ENCODE results near the gene ENTPD8. TPM values are rescaled to one million over a fixed set of nuclear protein-coding genes. Genes with fewer than 3 reads are reported as not detected.

The ENTPD8 gene
- total RNA-seq, 1 experiment from 2014 or later, result 5.4 TPM

GRCh38 chr9:137478962-137479861 is 38.1 kb upstream of the ENTPD8 start:
- H4K20me1 ChIP-seq (ENCODE audit: insufficient read depth), result no peaks in the 10 kb centered on the region
- H3K79me2 ChIP-seq (ENCODE audit: low read depth), result no peaks in the 10 kb centered on the region
- peaks cover 17% of the 10 kb centered on the region for H3K4me1 ChIP-seq (replicated peaks; ENCODE audit: insufficient read depth)
- H3K4me3 ChIP-seq, result no peak overlapping the region
- H2AFZ ChIP-seq, result no peak overlapping the region
- no peaks in the 10 kb centered on the region for H3K9me2 ChIP-seq (ENCODE audit: insufficient read depth)
- ChIA-PET CTCF (interaction anchor here (0.6 kb wide), 1 partner anchor 25 kb away, joined by 3 read pairs; no protein-coding TSS in a partner anchor), POLR2A (ENCODE audit: unreplicated experiment) (no interaction called here)
- no TSS peak for BruUV-seq (replicated peaks)
- intact Hi-C loops (cut with micrococcal nuclease; ENCODE audit: unreplicated experiment), result no loop called here
- H3K36me3 ChIP-seq (ENCODE audit: low read depth), result no peaks in the 10 kb centered on the region
- no peak for DNase-seq
- TF ChIP-seq CTCF (conservative IDR thresholded peaks at IDR 0.05), result no peak
- no peak for TF ChIP-seq EZH2 (IDR thresholded peaks at IDR 0.05; ENCODE audit: low read depth)
- no peak overlapping the region for H3K4me2 ChIP-seq
- H3K27ac ChIP-seq, result no peak overlapping the region
- H3K27me3 ChIP-seq (ENCODE audit: insufficient read depth, low read depth), result 0 out of 2 replicates have a peak, but pooled peaks cover 3% of the 10 kb centered on the region
- 0 out of 2 replicates have a peak, but pooled peaks cover 10% of the 10 kb centered on the region for H3K9me3 ChIP-seq (ENCODE audit: insufficient read depth, low read depth)
- H3F3A ChIP-seq (ENCODE audit: insufficient read depth, low read depth), result peaks cover 13% of the 10 kb centered on the region

- Histone ChIP-seq H3F3A (ENCODE audit: insufficient read depth, low read depth) (peaks cover 13% of the 10 kb centered on the region), H4K20me1 (ENCODE audit: insufficient read depth) (no peaks in the 10 kb centered on the region), H3K4me1 (replicated peaks; ENCODE audit: insufficient read depth) (peaks cover 17% of the 10 kb centered on the region), H3K79me2 (ENCODE audit: low read depth) (no peaks in the 10 kb centered on the region), H3K27me3 (ENCODE audit: insufficient read depth, low read depth) (peaks cover 7% of the 10 kb centered on the region; the same call in 1 of the 2 replicates), H3K4me2 (no peak overlapping the region), H3K27ac (no peak overlapping the region), H3K9me3 (ENCODE audit: insufficient read depth, low read depth) (0 out of 2 replicates have a peak, but pooled peaks cover 10% of the 10 kb centered on the region), H2AFZ (no peak overlapping the region), H3K4me3 (no peak overlapping the region), H3K9me2 (ENCODE audit: insufficient read depth) (no peaks in the 10 kb centered on the region), H3K36me3 (ENCODE audit: low read depth) (no peaks in the 10 kb centered on the region)
- intact Hi-C loops (cut with micrococcal nuclease; ENCODE audit: unreplicated experiment), result no loop called here
- no peak for DNase-seq
- ChIA-PET POLR2A (ENCODE audit: unreplicated experiment) (no interaction called here), CTCF (interaction anchor here (0.6 kb wide), 1 partner anchor 26 kb away, joined by 3 read pairs; no protein-coding TSS in a partner anchor)
- no TSS peak for BruUV-seq (replicated peaks)
- TF ChIP-seq CTCF (conservative IDR thresholded peaks at IDR 0.05) (no peak), EZH2 (IDR thresholded peaks at IDR 0.05; ENCODE audit: low read depth) (no peak)
Measured at GRCh38 chr9:137478613-137478961, 37.4 kb upstream of the ENTPD8 start.

- no peak for TF ChIP-seq CTCF (conservative IDR thresholded peaks at IDR 0.05)
- TF ChIP-seq EZH2 (IDR thresholded peaks at IDR 0.05; ENCODE audit: low read depth), result no peak
- Histone ChIP-seq H3K27me3 (ENCODE audit: insufficient read depth, low read depth) (peaks cover 8% of the 10 kb centered on the region; the same call in 1 of the 2 replicates), H2AFZ (no peak overlapping the region), H3F3A (ENCODE audit: insufficient read depth, low read depth) (peaks cover 11% of the 10 kb centered on the region), H3K4me3 (no peak overlapping the region), H3K79me2 (ENCODE audit: low read depth) (no peaks in the 10 kb centered on the region), H3K4me1 (replicated peaks; ENCODE audit: insufficient read depth) (peaks cover 17% of the 10 kb centered on the region), H3K9me2 (ENCODE audit: insufficient read depth) (no peaks in the 10 kb centered on the region), H4K20me1 (ENCODE audit: insufficient read depth) (no peaks in the 10 kb centered on the region), H3K4me2 (no peak overlapping the region), H3K27ac (no peak overlapping the region), H3K36me3 (ENCODE audit: low read depth) (no peaks in the 10 kb centered on the region), H3K9me3 (ENCODE audit: insufficient read depth, low read depth) (0 out of 2 replicates have a peak, but pooled peaks cover 10% of the 10 kb centered on the region)
- POLR2A ChIA-PET (ENCODE audit: unreplicated experiment), result no interaction called here
- CTCF ChIA-PET, result interaction anchor here (0.6 kb wide), 1 partner anchor 36 kb away, joined by 3 read pairs; no protein-coding TSS in a partner anchor
- no TSS peak for BruUV-seq (replicated peaks)
- intact Hi-C loops (cut with micrococcal nuclease; ENCODE audit: unreplicated experiment), result no loop called here
- DNase-seq, result no peak
Measured at GRCh38 chr9:137477778-137478612, 36.8 kb upstream of the ENTPD8 start.

Data from PC-9 (cell line).